NB4 (cell line): Measurements from ENCODE around the gene PRSS56.

Source experiments
- DNase-seq: peaks from one replicate; pipeline ENCODE4 v3.0.0; 2010; ENCODE audit warnings: low read depth
- H3K4me3 ChIP-seq: one replicate; pipeline ENCODE4 v1.5.1; 2011; ENCODE audit warnings: mild to moderate bottlenecking, low read depth, low read length, moderate library complexity
- MAX ChIP-seq: IDR thresholded peaks from 2 replicates; pipeline ENCODE4 v1.6.1; 2011; ENCODE audit warnings: low read depth, low read length
- MYC ChIP-seq: IDR thresholded peaks from 2 replicates; pipeline ENCODE4 v1.6.1; 2011; ENCODE audit warnings: low read depth, low read length
- POLR2A ChIP-seq: IDR thresholded peaks from 2 replicates; pipeline ENCODE4 v1.6.1; 2011; ENCODE audit warnings: mild to moderate bottlenecking; ENCODE audit not compliant: insufficient read length; ENCODE audit errors: extremely low read depth
- TF ChIP-seq, protein P1 (sequence below): IDR thresholded peaks from one replicate; pipeline ENCODE4 v1.5.1; 2012; ENCODE audit warnings: low read depth, low read length

PRSS56 gene

GRCh38 chr2:232515639-232516038, 4.5 kb upstream of the PRSS56 start:
- TF ChIP-seq MYC (no peak), MAX (no peak), POLR2A (no peak)
- TF ChIP-seq, protein P1, sequence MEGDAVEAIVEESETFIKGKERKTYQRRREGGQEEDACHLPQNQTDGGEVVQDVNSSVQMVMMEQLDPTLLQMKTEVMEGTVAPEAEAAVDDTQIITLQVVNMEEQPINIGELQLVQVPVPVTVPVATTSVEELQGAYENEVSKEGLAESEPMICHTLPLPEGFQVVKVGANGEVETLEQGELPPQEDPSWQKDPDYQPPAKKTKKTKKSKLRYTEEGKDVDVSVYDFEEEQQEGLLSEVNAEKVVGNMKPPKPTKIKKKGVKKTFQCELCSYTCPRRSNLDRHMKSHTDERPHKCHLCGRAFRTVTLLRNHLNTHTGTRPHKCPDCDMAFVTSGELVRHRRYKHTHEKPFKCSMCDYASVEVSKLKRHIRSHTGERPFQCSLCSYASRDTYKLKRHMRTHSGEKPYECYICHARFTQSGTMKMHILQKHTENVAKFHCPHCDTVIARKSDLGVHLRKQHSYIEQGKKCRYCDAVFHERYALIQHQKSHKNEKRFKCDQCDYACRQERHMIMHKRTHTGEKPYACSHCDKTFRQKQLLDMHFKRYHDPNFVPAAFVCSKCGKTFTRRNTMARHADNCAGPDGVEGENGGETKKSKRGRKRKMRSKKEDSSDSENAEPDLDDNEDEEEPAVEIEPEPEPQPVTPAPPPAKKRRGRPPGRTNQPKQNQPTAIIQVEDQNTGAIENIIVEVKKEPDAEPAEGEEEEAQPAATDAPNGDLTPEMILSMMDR = no peak
- DNase-seq = no peak
- no peak overlapping the region for H3K4me3 ChIP-seq

DNA sequence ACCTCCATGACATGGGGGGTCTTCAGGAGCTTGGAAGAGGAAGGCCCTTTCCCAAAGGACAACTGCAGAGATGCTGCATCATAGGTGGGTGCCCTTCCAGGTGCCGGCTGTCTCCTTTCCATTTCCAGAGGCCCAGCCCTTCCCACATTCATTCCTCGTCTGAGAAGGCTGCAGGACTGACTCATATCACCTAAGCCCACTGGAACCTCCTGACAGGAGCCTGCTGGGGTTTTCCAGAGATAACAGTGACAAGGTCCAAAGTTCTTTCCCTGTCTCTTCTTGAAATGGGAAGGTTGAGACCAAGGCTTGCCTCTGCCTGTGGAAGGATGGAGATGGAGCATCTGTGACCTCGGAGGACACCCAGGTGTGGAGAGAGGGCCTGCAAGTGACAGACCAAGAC, 3.6 kb upstream of the PRSS56 start:
- no peak for DNase-seq
- no peak for TF ChIP-seq MAX
- TF ChIP-seq, protein P1 = no peak
- no peak for TF ChIP-seq POLR2A
- no peak for TF ChIP-seq MYC

GRCh38 chr2:232518844-232519243, 1.3 kb upstream of the PRSS56 start:
- no peak for DNase-seq
- no peak overlapping the region for H3K4me3 ChIP-seq
- TF ChIP-seq POLR2A = no peak
- TF ChIP-seq MAX = no peak
- TF ChIP-seq, protein P1 = no peak
- TF ChIP-seq MYC = no peak

More for the DNA sequence above, 3.6 kb upstream of the PRSS56 start:
- no peak overlapping the region for H3K4me3 ChIP-seq

DNA sequence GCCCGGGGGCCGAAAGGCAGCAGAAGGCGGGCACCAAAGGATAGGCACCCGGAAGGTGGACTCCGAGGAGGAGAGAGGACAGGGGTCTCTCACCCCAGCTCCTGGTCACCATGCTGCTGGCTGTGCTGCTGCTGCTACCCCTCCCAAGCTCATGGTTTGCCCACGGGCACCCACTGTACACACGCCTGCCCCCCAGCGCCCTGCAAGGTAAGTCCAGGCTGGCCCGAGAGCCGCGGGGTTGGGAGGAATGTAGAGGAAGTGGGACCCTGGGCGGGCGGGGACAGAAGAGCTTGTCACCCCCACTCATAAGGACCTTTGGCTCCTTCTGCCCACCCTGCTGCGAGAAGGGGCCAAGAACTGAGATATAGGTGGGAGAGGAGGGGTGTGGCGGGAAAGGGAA, 301 bp downstream of the PRSS56 start:
- no peak overlapping the region for H3K4me3 ChIP-seq
- TF ChIP-seq MAX (no peak), MYC (no peak)
- TF ChIP-seq, protein P1 = no peak
- no peak for DNase-seq

- no peak for TF ChIP-seq POLR2A
- no peak for TF ChIP-seq MYC
- TF ChIP-seq, protein P1 = no peak
Measured at GRCh38 chr2:232521098-232521497, 910 bp downstream of the PRSS56 start.

GRCh38 chr2:232521959-232522622, 1.9 kb downstream of the PRSS56 start:
- peak; percentile 60 for DNase-seq
- H3K4me3 ChIP-seq = no peak overlapping the region
- TF ChIP-seq POLR2A (no peak), MYC (no peak), MAX (no peak)
- TF ChIP-seq, protein P1 = peak; percentile 41

More at GRCh38 chr2:232521098-232521497, 910 bp downstream of the PRSS56 start:
- DNase-seq = no peak
- H3K4me3 ChIP-seq = no peak overlapping the region
